HG03095 (cell line): ENCODE results near the gene TFB1M.

Source experiments
- ATAC-seq: cut with Tn5 transposase; IDR thresholded peaks from one replicate; pipeline ENCODE4 v1.9.1; 2021; ENCODE audit warnings: moderate library complexity; ENCODE audit not compliant: unreplicated experiment

TFB1M gene

DNA sequence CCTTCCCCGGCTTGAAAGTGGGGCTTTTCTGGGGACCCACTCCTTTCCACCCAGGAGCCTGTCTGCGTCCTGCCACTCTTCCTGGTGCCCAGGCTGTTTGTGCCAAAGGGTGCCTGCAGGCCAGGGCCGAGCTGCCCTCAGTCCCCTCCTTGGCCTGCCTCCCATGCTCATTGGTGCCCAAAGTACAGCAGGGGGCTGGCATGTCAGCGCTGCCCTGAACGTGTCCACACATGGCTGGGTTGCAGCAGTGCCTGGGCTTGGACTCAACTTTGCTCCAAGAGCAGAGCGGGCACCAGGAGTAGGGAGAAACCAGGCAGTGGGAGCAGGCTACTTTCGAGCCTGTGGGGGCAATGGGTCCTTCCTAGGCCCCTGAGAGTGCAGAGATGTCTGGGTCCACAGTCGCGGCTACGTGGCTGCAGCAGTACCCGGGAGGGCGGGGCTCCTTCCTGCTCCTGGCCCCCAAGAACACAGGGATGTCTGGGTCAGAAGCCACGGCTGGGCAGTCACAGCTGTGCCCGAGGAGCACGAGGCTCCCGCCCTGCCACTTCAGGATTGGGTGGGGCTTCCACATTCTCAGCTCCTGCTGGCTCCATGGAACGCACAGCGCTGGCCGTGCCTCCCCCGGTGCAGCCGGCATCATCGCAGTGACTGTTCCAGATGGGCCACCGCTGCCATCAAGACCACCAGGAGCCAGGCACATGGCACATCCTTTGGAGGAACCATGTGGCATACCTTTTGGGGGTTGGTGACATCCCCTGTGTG, 100.5 kb downstream of the TFB1M start:
- no peak for ATAC-seq

GRCh38 chr6:155212616-155213380, 101.5 kb downstream of the TFB1M start:
- no peak for ATAC-seq

GRCh38 chr6:155212106-155212505, 102.2 kb downstream of the TFB1M start:
- ATAC-seq: no peak

DNA sequence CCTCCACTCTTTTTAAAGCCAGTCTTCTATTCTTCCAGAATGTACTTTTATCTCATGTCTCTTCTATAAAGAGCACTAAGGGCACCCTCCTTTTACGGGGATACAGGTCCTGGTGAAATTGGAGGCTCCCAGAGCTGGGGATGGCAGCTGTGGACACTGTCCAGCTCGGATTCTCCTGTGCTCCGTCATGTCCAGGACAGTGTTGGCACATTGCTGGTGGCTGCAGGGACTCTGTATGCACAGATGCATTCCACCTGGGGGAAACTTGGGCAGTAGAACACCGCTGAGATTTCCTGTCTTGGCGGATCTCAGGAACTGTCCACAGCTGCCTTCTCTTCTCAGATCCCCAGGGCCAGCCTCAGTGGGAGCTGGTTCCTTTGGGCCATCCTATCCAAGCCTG, 107.1 kb downstream of the TFB1M start:
- no peak for ATAC-seq
